K562 (cell line): ENCODE results near the gene VASH1. TPM values are rescaled to one million over a fixed set of nuclear protein-coding genes. Genes with fewer than 3 reads are reported as not detected.

ENCODE experiments used
- ATAC-seq: fragments of 200-7000 bp; cut with Tn5 transposase; 3 replicates; pipeline ENCODE4 v1.9.1; 2020; ENCODE audit warnings: moderate library complexity
- BruUV-seq: library from RNA; stranded (reverse); fragments of 400-500 nt; replicated peaks from 2 replicates; lab custom pipeline; 2021; lab: Mats Ljungman, UMichigan
- CTCF ChIA-PET: fragments of 300-600 bp; formaldehyde crosslinking; extraction: SDS; loops from one replicate; lab custom pipeline; 2021; ENCODE audit warnings: low intra/inter-chr PET ratio; lab: Yijun Ruan, JAX
- POLR2A ChIA-PET: fragments of 300-600, 350-650 bp; sonication (Branson Sonifier 250); formaldehyde crosslinking; extraction: SDS; loops from one replicate; lab custom pipeline; 2021; ENCODE audit warnings: antibody characterized with exemption, inconsistent platforms; lab: Yijun Ruan, JAX
- DNase-seq, 4 experiments: peaks; one replicate each; pipeline versions ENCODE4 v3.0.0 to v3.0.0-alpha.2; 2011 to 2018; ENCODE audit warnings: low spot score in 3 of 4, mixed read lengths in 3 of 4; ENCODE audit errors: extremely low read depth in 1 of 4
- FAIRE-seq: peaks from 2 replicates; lab custom pipeline; 2011; peaks lifted over from hg19 to GRCh38; lab: Jason Lieb, UNC
- H2AFZ ChIP-seq: 2 replicates; pipeline ENCODE4 v1.6.0; 2011; ENCODE audit warnings: low read depth, low read length, control low read depth, inconsistent platforms
- H3K27ac ChIP-seq: fragments of 200-600 bp; 3 replicates; pipeline ENCODE4 v1.8.0; 2011; ENCODE audit warnings: low read depth, mild to moderate bottlenecking, control low read depth, inconsistent platforms, low read length, moderate library complexity, mixed read lengths; ENCODE audit errors: extremely low read depth
- H3K27me3 ChIP-seq, 2 experiments: fragments of 300-600 bp in 1 of 2; 2 replicates in 1 of 2; 3 replicates in 1 of 2; pipeline versions ENCODE4 v1.6.0 to v1.8.0; 2011; ENCODE audit warnings: inconsistent platforms in 2 of 2, low read length in 2 of 2, mild to moderate bottlenecking in 1 of 2, mixed read lengths in 1 of 2, moderate library complexity in 1 of 2; ENCODE audit not compliant: control insufficient read depth in 2 of 2, insufficient read depth in 2 of 2
- H3K36me3 ChIP-seq: fragments of 300-600 bp; 3 replicates; pipeline ENCODE4 v1.8.0; 2011; ENCODE audit warnings: mild to moderate bottlenecking, low read length, inconsistent platforms; ENCODE audit not compliant: control insufficient read depth, insufficient read depth
- H3K4me1 ChIP-seq, 2 experiments: fragments of 200-600 bp in 1 of 2; replicated peaks in 1 of 2; 2 replicates in 1 of 2; 3 replicates in 1 of 2; pipeline versions ENCODE4 v1.5.1 to v1.8.0; 2011; ENCODE audit warnings: inconsistent platforms in 2 of 2, low read length in 2 of 2, mild to moderate bottlenecking in 1 of 2, mixed read lengths in 1 of 2, moderate library complexity in 1 of 2; ENCODE audit not compliant: control insufficient read depth in 2 of 2, insufficient read depth in 2 of 2
- H3K4me2 ChIP-seq: 2 replicates; pipeline ENCODE4 v1.6.1; 2011; ENCODE audit warnings: low read length, control low read depth, inconsistent platforms, mixed read lengths; ENCODE audit not compliant: insufficient read depth
- H3K4me3 ChIP-seq: fragments of 200-600 bp; sonication (generic), shearing (Covaris generic); 2 replicates; pipeline ENCODE4 v1.5.1; 2016; ENCODE audit warnings: control low read depth, inconsistent platforms
- H3K79me2 ChIP-seq: fragments of 200-600 bp; 3 replicates; pipeline ENCODE4 v1.8.0; 2011; ENCODE audit warnings: low read length, inconsistent platforms; ENCODE audit not compliant: control insufficient read depth, insufficient read depth
- H3K9ac ChIP-seq, 2 experiments: 2 replicates each; pipeline versions ENCODE4 v1.6.0 to v1.6.1; 2011; ENCODE audit warnings: low read depth in 2 of 2, low read length in 2 of 2, control low read depth in 1 of 2, inconsistent platforms in 1 of 2, mild to moderate bottlenecking in 1 of 2, mixed read lengths in 1 of 2; ENCODE audit not compliant: insufficient read depth in 1 of 2
- H3K9me1 ChIP-seq: one replicate; pipeline ENCODE4 v1.6.0; 2011; ENCODE audit warnings: inconsistent platforms, mild to moderate bottlenecking, low read length, moderate library complexity; ENCODE audit not compliant: control insufficient read depth, insufficient read depth
- H3K9me3 ChIP-seq: replicated peaks from 2 replicates; pipeline ENCODE4 v1.5.1; 2011; ENCODE audit warnings: low read depth, low read length, inconsistent platforms; ENCODE audit not compliant: control insufficient read depth, insufficient read depth
- H4K20me1 ChIP-seq: replicated peaks from 2 replicates; pipeline ENCODE4 v1.6.1; 2011; ENCODE audit warnings: low read length, inconsistent platforms, mixed read lengths; ENCODE audit not compliant: control insufficient read depth, insufficient read depth
- FOXJ2 ChIP-seq: fragments of 200-800 bp; sonication (Bioruptor generic); IDR thresholded peaks from 2 replicates; pipeline ENCODE4 v1.6.1; 2016; ENCODE audit warnings: missing genetic modification characterization, missing compliant biosample characterization
- KDM5B ChIP-seq: fragments of 200-600 bp; sonication (generic); IDR thresholded peaks from 2 replicates; pipeline ENCODE4 v1.6.1; 2012; ENCODE audit warnings: low read depth, mild to moderate bottlenecking, moderate library complexity, low read length, control low read depth, inconsistent platforms; ENCODE audit not compliant: insufficient replicate concordance
- RNF219 ChIP-seq: fragments of 250-450 bp; sonication (Bioruptor Pico); IDR thresholded peaks from 2 replicates; pipeline ENCODE4 v1.5.0; 2022; ENCODE audit warnings: mild to moderate bottlenecking
- ZBTB34 ChIP-seq: fragments of 250-450 bp; sonication (Bioruptor Pico); IDR thresholded peaks from 2 replicates; pipeline ENCODE4 v1.8.0; 2021; ENCODE audit warnings: mild to moderate bottlenecking, moderate library complexity
- ZKSCAN8 ChIP-seq: fragments of 200-800 bp; sonication (Bioruptor generic); IDR thresholded peaks from 2 replicates; pipeline ENCODE4 v1.6.1; 2016; ENCODE audit warnings: missing genetic modification characterization, missing compliant biosample characterization
- ZNF212 ChIP-seq: fragments of 450-650 bp; formaldehyde crosslinking; IDR thresholded peaks from 2 replicates; pipeline ENCODE4 v1.4.0; 2020; ENCODE audit warnings: mild to moderate bottlenecking
- ZNF407 ChIP-seq: fragments of 450-650 bp; IDR thresholded peaks from 2 replicates; pipeline ENCODE4 v1.6.1; 2016; ENCODE audit warnings: low read depth
- ZNF408 ChIP-seq: fragments of 250-450 bp; sonication (Bioruptor Pico); IDR thresholded peaks from 2 replicates; pipeline ENCODE4 v1.4.0; 2020; ENCODE audit warnings: low read depth, mild to moderate bottlenecking, moderate library complexity
- WGBS: fragments of 100-300 bp; shearing (Covaris generic); methylation state at CpG from one replicate; pipeline ENCODE4 v1.1.6; 2016; ENCODE audit warnings: low coverage, mixed read lengths; ENCODE audit not compliant: insufficient coverage; ENCODE audit errors: missing lambda C conversion rate; 5-methylcytosine and 5-hydroxymethylcytosine counted together
- in situ Hi-C: fragments of 300-500 bp; cut with MboI; formaldehyde crosslinking; loops from 4 replicates; pipeline ENCODE4 v1.15.0; 2018; ENCODE audit warnings: inconsistent platforms, mixed read lengths
- intact Hi-C: fragments of 100-400 bp; cut with micrococcal nuclease; formaldehyde crosslinking; loops from 2 replicates; pipeline ENCODE4 v1.14.2; 2022
- polyA plus RNA-seq, 8 experiments: library from polyadenylated mRNA; depleted of rRNA in 4 of 8; stranded (reverse) in 5 of 8; unstranded in 3 of 8; fragments of >200 nt; fragmentation: Nextera tagmentation in 2 of 8; fragmentation: Illumina TruSeq in 1 of 8; extraction: Ambion mirVana in 2 of 8; extraction: Trizol in 1 of 8; gene quantifications; 2 replicates each; pipeline versions ENCODE4 v1.2.1 to v1.2.3, GENCODE V29; 2011 to 2014; ENCODE audit warnings: inconsistent platforms in 1 of 8, missing spikeins in 1 of 8
- total RNA-seq, 7 experiments: library from RNA; depleted of rRNA in 6 of 7; stranded (reverse); fragments of >200 nt in 6 of 7; fragmentation: Illumina TruSeq in 2 of 7; extraction: Trizol in 2 of 7; gene quantifications; 2 replicates each; pipeline versions ENCODE4 v1.2.1 to v1.2.3, GENCODE V29; 2011 to 2021; ENCODE audit warnings: low replicate concordance in 1 of 7

The VASH1 gene
- total and polyA plus RNA-seq, 9 of the 15 experiments (the other 6 are each of a cell fraction or from before 2014, with no cell fraction given), result 0.01 to 0.43 (median 0.13) TPM; not detected in 1

- Histone ChIP-seq H3K27me3 (no peaks in the 10 kb centered on the region), H4K20me1 (no peaks in the 10 kb centered on the region), H2AFZ (no peak overlapping the region), H3K4me2 (no peak overlapping the region), H3K79me2 (no peaks in the 10 kb centered on the region), H3K9me3 (no peaks in the 10 kb centered on the region), H3K36me3 (peaks cover 19% of the 10 kb centered on the region; the same call in 2 of the 3 replicates), H3K9ac (no peak overlapping the region), H3K9me1 (no peaks in the 10 kb centered on the region), H3K27ac (no peak overlapping the region), H3K4me3 (no peak overlapping the region), H3K4me1 (peaks cover 9 to 11% of the 10 kb centered on the region in 2 experiments)
- no peak for DNase-seq
- 72% methylated on average over 8 of the region's 9 CpGs for whole genome bisulfite sequencing
- ATAC-seq, result no peak
- BruUV-seq, result no TSS peak
- POLR2A ChIA-PET, result interaction anchor here (1.0 to 2.7 kb wide), 2 partner anchors 15 to 67 kb away, joined by 4 to 7 read pairs; no protein-coding TSS in a partner anchor
- in situ Hi-C loops, result loop anchor here (5.0 kb wide), 1 partner anchor 71 kb away; no protein-coding TSS in a partner anchor
- CTCF ChIA-PET, result no interaction called here
- no peak for FAIRE-seq
- intact Hi-C loops, result no loop called here
- no peak for TF ChIP-seq ZNF407
- TF ChIP-seq FOXJ2 (tag), result no peak
- TF ChIP-seq ZKSCAN8 (CRISPR knock-in tag), result no peak
- TF ChIP-seq ZBTB34 (CRISPR knock-in tag), result no peak
- TF ChIP-seq KDM5B, result no peak
- no peak for TF ChIP-seq ZNF212
- TF ChIP-seq RNF219 (CRISPR knock-in tag), result no peak
- TF ChIP-seq ZNF408 (CRISPR knock-in tag), result no peak
Measured at GRCh38 chr14:76782885-76783566, 21.8 kb downstream of the VASH1 start.
